ENCODE measurements around the gene ATAD3B.
"Not testable (repeated sequence)": the region's sequence is repeated elsewhere in the genome, so short reads cannot be mapped to it uniquely, and the experiment has no call there.

Gene ATAD3B

GRCh38 chr1:1519805-1520505 is 48.4 kb downstream of the ATAD3B start:
- not testable (repeated sequence) for H3K79me1 ChIP-seq (ENCODE audit: low read length); H3K23ac ChIP-seq (ENCODE audit: low read length); H2BK5ac ChIP-seq (ENCODE audit: low read depth, low read length, poor library complexity); H3K4me1 ChIP-seq (ENCODE audit: control insufficient read depth in 1 of 2, insufficient read depth in 2 of 2, low read length in 2 of 2); H3K4ac ChIP-seq (ENCODE audit: low read depth, low read length); H3K9ac ChIP-seq (ENCODE audit: low read length); H2BK120ac ChIP-seq (ENCODE audit: insufficient read depth, low read length, poor library complexity); H2BK12ac ChIP-seq (ENCODE audit: low read length); H3K27me3 ChIP-seq (ENCODE audit: insufficient read depth, low read length); H2AFZ ChIP-seq (ENCODE audit: insufficient read depth, low read length, poor library complexity); H3K4me2 ChIP-seq (ENCODE audit: low read length); H3K14ac ChIP-seq (ENCODE audit: low read length); H3K4me3 ChIP-seq (ENCODE audit: low read depth, low read length); H4K12ac ChIP-seq (ENCODE audit: low read depth, low read length); DNase-seq; H4K91ac ChIP-seq (ENCODE audit: low read depth, low read length); H3K9me3 ChIP-seq (ENCODE audit: insufficient read depth, low read depth, low read length); H2AK5ac ChIP-seq (ENCODE audit: low read length); H3K18ac ChIP-seq (ENCODE audit: low read length); H3K79me2 ChIP-seq (ENCODE audit: control insufficient read depth, insufficient read depth, low read length, poor library complexity); H3K27ac ChIP-seq (ENCODE audit: low read depth, low read length); H4K8ac ChIP-seq (ENCODE audit: low read depth, low read length)
- peaks cover 58 to 61% of the 10 kb centered on the region in 2 experiments for H3K36me3 ChIP-seq (ENCODE audit: control insufficient read depth in 1 of 2, insufficient read depth in 2 of 2, low read length in 2 of 2)
- no CpG with 5 or more reads among the region's 51 CpGs for WGBS (ENCODE audit: extremely low coverage, insufficient coverage, insufficient read length)

- no peak overlapping the region for H2BK5ac ChIP-seq (ENCODE audit: low read depth, low read length, poor library complexity)
- no peaks in the 10 kb centered on the region for H3K79me2 ChIP-seq (ENCODE audit: control insufficient read depth, insufficient read depth, low read length, poor library complexity)
- H3K4me1 ChIP-seq (ENCODE audit: control insufficient read depth in 1 of 2, insufficient read depth in 2 of 2, low read length in 2 of 2): no peaks in the 10 kb centered on the region
- H2AFZ ChIP-seq (ENCODE audit: insufficient read depth, low read length, poor library complexity): no peak overlapping the region
- H3K27me3 ChIP-seq (ENCODE audit: insufficient read depth, low read length): no peaks in the 10 kb centered on the region
- H4K12ac ChIP-seq (ENCODE audit: low read depth, low read length): no peak overlapping the region
- H3K36me3 ChIP-seq (ENCODE audit: control insufficient read depth in 1 of 2, insufficient read depth in 2 of 2, low read length in 2 of 2): peaks cover 60 to 62% of the 10 kb centered on the region in 2 experiments
- H3K18ac ChIP-seq (ENCODE audit: low read length): no peak overlapping the region
- H3K23ac ChIP-seq (ENCODE audit: low read length): no peak overlapping the region
- no peak overlapping the region for H3K4ac ChIP-seq (ENCODE audit: low read depth, low read length)
- WGBS (ENCODE audit: extremely low coverage, insufficient coverage, insufficient read length): no CpG with 5 or more reads among the region's 19 CpGs
- no peak overlapping the region for H3K27ac ChIP-seq (ENCODE audit: low read depth, low read length)
- no peak for DNase-seq
- no peaks in the 10 kb centered on the region for H3K79me1 ChIP-seq (ENCODE audit: low read length)
- peaks cover 5% of the 10 kb centered on the region for H3K9me3 ChIP-seq (ENCODE audit: insufficient read depth, low read depth, low read length)
- no peak overlapping the region for H4K8ac ChIP-seq (ENCODE audit: low read depth, low read length)
- no peak overlapping the region for H4K91ac ChIP-seq (ENCODE audit: low read depth, low read length)
- H3K4me2 ChIP-seq (ENCODE audit: low read length): no peak overlapping the region
- no peak overlapping the region for H3K4me3 ChIP-seq (ENCODE audit: low read depth, low read length)
- H3K9ac ChIP-seq (ENCODE audit: low read length): no peak overlapping the region
- H2AK5ac ChIP-seq (ENCODE audit: low read length): no peak overlapping the region
- no peak overlapping the region for H3K14ac ChIP-seq (ENCODE audit: low read length)
- H2BK120ac ChIP-seq (ENCODE audit: insufficient read depth, low read length, poor library complexity): no peak overlapping the region
- H2BK12ac ChIP-seq (ENCODE audit: low read length): no peak overlapping the region
Measured at GRCh38 chr1:1521331-1521730, 49.8 kb downstream of the ATAD3B start.

GRCh38 chr1:1522536-1522935 is 51.0 kb downstream of the ATAD3B start:
- not testable (repeated sequence) for H3K4ac ChIP-seq (ENCODE audit: low read depth, low read length); H3K4me2 ChIP-seq (ENCODE audit: low read length); H3K4me3 ChIP-seq (ENCODE audit: low read depth, low read length); H3K23ac ChIP-seq (ENCODE audit: low read length); H3K4me1 ChIP-seq (ENCODE audit: control insufficient read depth in 1 of 2, insufficient read depth in 2 of 2, low read length in 2 of 2); DNase-seq; H3K9ac ChIP-seq (ENCODE audit: low read length); H2BK5ac ChIP-seq (ENCODE audit: low read depth, low read length, poor library complexity); H3K18ac ChIP-seq (ENCODE audit: low read length); H3K79me2 ChIP-seq (ENCODE audit: control insufficient read depth, insufficient read depth, low read length, poor library complexity); H3K27ac ChIP-seq (ENCODE audit: low read depth, low read length); H3K9me3 ChIP-seq (ENCODE audit: insufficient read depth, low read depth, low read length); H4K91ac ChIP-seq (ENCODE audit: low read depth, low read length); H3K27me3 ChIP-seq (ENCODE audit: insufficient read depth, low read length); H3K14ac ChIP-seq (ENCODE audit: low read length); H2BK120ac ChIP-seq (ENCODE audit: insufficient read depth, low read length, poor library complexity); H4K8ac ChIP-seq (ENCODE audit: low read depth, low read length); H4K12ac ChIP-seq (ENCODE audit: low read depth, low read length); H2AFZ ChIP-seq (ENCODE audit: insufficient read depth, low read length, poor library complexity); H3K79me1 ChIP-seq (ENCODE audit: low read length); H2BK12ac ChIP-seq (ENCODE audit: low read length); H2AK5ac ChIP-seq (ENCODE audit: low read length)
- peaks cover 61 to 66% of the 10 kb centered on the region in 2 experiments for H3K36me3 ChIP-seq (ENCODE audit: control insufficient read depth in 1 of 2, insufficient read depth in 2 of 2, low read length in 2 of 2)
- WGBS (ENCODE audit: extremely low coverage, insufficient coverage, insufficient read length): no CpG with 5 or more reads among the region's 30 CpGs

GRCh38 chr1:1523226-1523625 is 51.7 kb downstream of the ATAD3B start:
- H2AFZ ChIP-seq (ENCODE audit: insufficient read depth, low read length, poor library complexity); H2BK120ac ChIP-seq (ENCODE audit: insufficient read depth, low read length, poor library complexity); H3K4me3 ChIP-seq (ENCODE audit: low read depth, low read length); H3K4me1 ChIP-seq (ENCODE audit: control insufficient read depth in 1 of 2, insufficient read depth in 2 of 2, low read length in 2 of 2); H3K79me2 ChIP-seq (ENCODE audit: control insufficient read depth, insufficient read depth, low read length, poor library complexity); H3K18ac ChIP-seq (ENCODE audit: low read length); H3K9me3 ChIP-seq (ENCODE audit: insufficient read depth, low read depth, low read length); H3K79me1 ChIP-seq (ENCODE audit: low read length); H4K12ac ChIP-seq (ENCODE audit: low read depth, low read length); H3K14ac ChIP-seq (ENCODE audit: low read length); H2AK5ac ChIP-seq (ENCODE audit: low read length); H4K8ac ChIP-seq (ENCODE audit: low read depth, low read length); H4K91ac ChIP-seq (ENCODE audit: low read depth, low read length); H3K27ac ChIP-seq (ENCODE audit: low read depth, low read length); H3K4ac ChIP-seq (ENCODE audit: low read depth, low read length); H3K27me3 ChIP-seq (ENCODE audit: insufficient read depth, low read length); DNase-seq; H2BK12ac ChIP-seq (ENCODE audit: low read length); H3K23ac ChIP-seq (ENCODE audit: low read length); H3K4me2 ChIP-seq (ENCODE audit: low read length); H3K9ac ChIP-seq (ENCODE audit: low read length); H2BK5ac ChIP-seq (ENCODE audit: low read depth, low read length, poor library complexity): not testable (repeated sequence)
- WGBS (ENCODE audit: extremely low coverage, insufficient coverage, insufficient read length): no CpG with 5 or more reads among the region's 31 CpGs
- peaks cover 61 to 65% of the 10 kb centered on the region in 2 experiments for H3K36me3 ChIP-seq (ENCODE audit: control insufficient read depth in 1 of 2, insufficient read depth in 2 of 2, low read length in 2 of 2)

Measured in trophoblast cell (in vitro differentiated cells and primary cell).